Mesothelial cell of epicardium (in vitro differentiated cells): ENCODE data around the gene TMEM82. TPM values are rescaled to one million over a fixed set of nuclear protein-coding genes. Genes with fewer than 3 reads are reported as not detected.

Experiments used
- DNase-seq, 2 experiments: peaks; one replicate each; pipeline ENCODE4 v3.0.0; 2021; ENCODE audit warnings: low spot score in 2 of 2; ENCODE audit not compliant: unreplicated experiment in 2 of 2
- H3K27ac Mint-ChIP-seq: 2 replicates; pipeline ENCODE4 v1.8.0; 2021; ENCODE audit warnings: mixed read lengths
- H3K27me3 Mint-ChIP-seq: 2 replicates; pipeline ENCODE4 v1.8.0; 2021; ENCODE audit warnings: low read depth, mixed read lengths
- H3K36me3 Mint-ChIP-seq: 2 replicates; pipeline ENCODE4 v1.8.0; 2021; ENCODE audit warnings: mixed read lengths
- H3K4me1 Mint-ChIP-seq: 2 replicates; pipeline ENCODE4 v1.8.0; 2021; ENCODE audit warnings: mixed read lengths
- H3K4me3 Mint-ChIP-seq: 2 replicates; pipeline ENCODE4 v1.8.0; 2021; ENCODE audit warnings: mild to moderate bottlenecking, moderate library complexity, mixed read lengths
- H3K9me3 Mint-ChIP-seq: 2 replicates; pipeline ENCODE4 v1.8.0; 2021; ENCODE audit warnings: mixed read lengths
- total RNA-seq: library from RNA; stranded (reverse); gene quantifications from 3 replicates; pipeline ENCODE4 v1.2.1, GENCODE V29; 2021
- TF ChIP-seq, protein P1 (sequence below): fragments of 200-600 bp; sonication (generic); IDR thresholded peaks from one replicate; pipeline ENCODE4 v1.5.0; 2021; ENCODE audit warnings: antibody characterized with exemption; ENCODE audit not compliant: unreplicated experiment

TMEM82 gene
- total RNA-seq, 1 donor from 2014 or later, result not detected

DNA sequence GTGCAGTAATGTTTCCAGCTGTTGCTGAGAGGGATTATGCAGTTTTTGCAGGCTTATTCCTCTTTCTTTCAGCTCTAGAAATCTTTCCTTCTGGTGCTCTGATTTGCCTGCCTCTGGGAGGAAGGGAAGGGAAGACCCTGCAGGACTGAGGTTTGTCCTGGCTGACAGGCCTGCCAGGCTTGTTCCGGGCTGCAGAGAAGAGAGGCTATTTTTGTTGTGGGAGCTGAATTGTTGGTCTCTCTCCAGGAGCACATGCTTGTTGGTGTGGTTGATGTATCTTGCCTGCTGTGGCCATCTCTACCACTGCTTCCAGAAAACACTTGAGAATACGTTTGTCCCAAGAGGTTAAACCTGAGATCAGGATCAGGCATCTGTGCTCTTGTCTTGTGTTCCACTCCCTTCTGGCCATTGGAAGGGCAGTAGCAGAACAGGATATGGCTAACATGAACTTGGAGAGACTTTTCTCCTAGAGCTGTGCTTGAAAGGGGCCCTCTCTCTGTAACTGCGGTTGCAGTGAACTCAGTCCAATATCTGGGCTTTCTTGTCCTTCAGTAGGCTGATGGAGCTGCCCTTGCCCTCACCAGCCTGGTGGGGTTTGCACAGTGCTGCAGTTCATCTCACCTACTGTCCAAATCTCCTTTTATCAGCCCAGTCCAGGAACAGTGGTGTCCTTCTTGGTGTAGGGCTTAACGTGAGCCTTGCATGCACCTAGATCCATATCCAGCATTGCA lies 27.7 kb upstream of the TMEM82 start:
- Mint-ChIP-seq H3K36me3 (peaks cover 18% of the 10 kb centered on the region), H3K4me1 (peaks cover 5% of the 10 kb centered on the region), H3K4me3 (no peak overlapping the region), H3K27ac (peak overlapping the region; percentile 87), H3K9me3 (no peaks in the 10 kb centered on the region), H3K27me3 (no peaks in the 10 kb centered on the region)
- TF ChIP-seq, protein P1, sequence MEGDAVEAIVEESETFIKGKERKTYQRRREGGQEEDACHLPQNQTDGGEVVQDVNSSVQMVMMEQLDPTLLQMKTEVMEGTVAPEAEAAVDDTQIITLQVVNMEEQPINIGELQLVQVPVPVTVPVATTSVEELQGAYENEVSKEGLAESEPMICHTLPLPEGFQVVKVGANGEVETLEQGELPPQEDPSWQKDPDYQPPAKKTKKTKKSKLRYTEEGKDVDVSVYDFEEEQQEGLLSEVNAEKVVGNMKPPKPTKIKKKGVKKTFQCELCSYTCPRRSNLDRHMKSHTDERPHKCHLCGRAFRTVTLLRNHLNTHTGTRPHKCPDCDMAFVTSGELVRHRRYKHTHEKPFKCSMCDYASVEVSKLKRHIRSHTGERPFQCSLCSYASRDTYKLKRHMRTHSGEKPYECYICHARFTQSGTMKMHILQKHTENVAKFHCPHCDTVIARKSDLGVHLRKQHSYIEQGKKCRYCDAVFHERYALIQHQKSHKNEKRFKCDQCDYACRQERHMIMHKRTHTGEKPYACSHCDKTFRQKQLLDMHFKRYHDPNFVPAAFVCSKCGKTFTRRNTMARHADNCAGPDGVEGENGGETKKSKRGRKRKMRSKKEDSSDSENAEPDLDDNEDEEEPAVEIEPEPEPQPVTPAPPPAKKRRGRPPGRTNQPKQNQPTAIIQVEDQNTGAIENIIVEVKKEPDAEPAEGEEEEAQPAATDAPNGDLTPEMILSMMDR, result no peak
- DNase-seq, result no peak

DNA sequence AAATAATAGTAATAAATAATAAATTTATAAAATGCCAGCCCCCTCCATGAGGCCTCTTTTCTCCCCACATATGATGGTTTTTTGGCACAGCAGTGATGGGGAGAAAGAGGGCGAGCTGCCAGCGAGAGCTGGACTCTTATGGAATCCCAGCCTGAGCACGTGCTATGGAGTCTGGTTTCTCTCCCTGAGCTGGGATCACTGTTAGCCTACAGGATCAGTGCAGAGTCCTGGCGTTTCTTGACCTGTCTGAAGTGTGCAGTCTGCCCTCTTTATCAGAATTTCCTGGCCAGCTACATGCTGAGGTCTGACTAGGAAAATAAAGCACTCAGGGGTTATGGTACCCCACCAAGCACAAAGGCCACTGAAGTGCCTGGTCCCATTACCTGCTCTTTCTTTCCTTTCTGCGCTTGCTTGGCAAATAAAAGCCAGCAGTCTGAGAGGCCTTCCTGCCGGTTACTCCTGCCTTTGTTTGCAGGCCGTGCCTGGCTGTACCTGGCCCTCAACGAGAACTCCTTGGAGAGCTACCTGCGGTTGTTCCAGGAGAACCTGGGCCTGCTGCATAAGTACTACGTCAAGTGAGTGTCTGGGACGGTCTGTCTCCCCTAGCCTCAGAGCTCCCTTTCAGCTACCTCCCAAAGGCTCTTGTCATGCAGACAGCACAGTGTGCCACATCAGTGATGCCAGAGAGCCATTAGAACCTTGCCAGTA lies 24.7 kb upstream of the TMEM82 start:
- H3K4me3 Mint-ChIP-seq, result no peak overlapping the region
- TF ChIP-seq, protein P1, result no peak
- H3K36me3 Mint-ChIP-seq, result peaks cover 21% of the 10 kb centered on the region
- no peaks in the 10 kb centered on the region for H3K27me3 Mint-ChIP-seq
- DNase-seq, result no peak
- H3K27ac Mint-ChIP-seq, result no peak overlapping the region
- H3K4me1 Mint-ChIP-seq, result peaks cover 5% of the 10 kb centered on the region
- no peaks in the 10 kb centered on the region for H3K9me3 Mint-ChIP-seq

DNA sequence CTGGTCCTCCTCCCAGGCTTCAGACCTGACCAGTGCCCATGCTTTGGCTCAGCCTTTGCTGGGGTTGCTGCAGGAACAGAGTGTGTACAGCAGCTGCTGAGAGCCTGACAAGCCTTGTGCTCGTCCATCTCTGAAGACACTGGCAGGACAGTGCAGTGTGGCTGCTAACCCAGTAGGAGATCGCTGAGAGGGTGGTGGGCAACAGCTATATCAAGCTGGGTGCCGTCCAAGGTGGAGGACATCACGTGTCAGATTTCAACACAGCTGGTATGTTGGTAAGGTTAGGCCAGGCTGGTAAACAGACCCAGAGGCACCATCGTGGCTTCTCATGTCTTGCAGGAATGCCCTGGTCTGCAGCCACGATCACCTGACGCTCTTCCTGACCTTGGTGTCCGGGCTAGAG lies 24.1 kb upstream of the TMEM82 start:
- TF ChIP-seq, protein P1, result no peak
- Mint-ChIP-seq H3K9me3 (no peaks in the 10 kb centered on the region), H3K27me3 (no peaks in the 10 kb centered on the region), H3K27ac (no peak overlapping the region), H3K4me3 (no peak overlapping the region), H3K36me3 (peaks cover 23% of the 10 kb centered on the region), H3K4me1 (peaks cover 6% of the 10 kb centered on the region)
- DNase-seq, result no peak

DNA sequence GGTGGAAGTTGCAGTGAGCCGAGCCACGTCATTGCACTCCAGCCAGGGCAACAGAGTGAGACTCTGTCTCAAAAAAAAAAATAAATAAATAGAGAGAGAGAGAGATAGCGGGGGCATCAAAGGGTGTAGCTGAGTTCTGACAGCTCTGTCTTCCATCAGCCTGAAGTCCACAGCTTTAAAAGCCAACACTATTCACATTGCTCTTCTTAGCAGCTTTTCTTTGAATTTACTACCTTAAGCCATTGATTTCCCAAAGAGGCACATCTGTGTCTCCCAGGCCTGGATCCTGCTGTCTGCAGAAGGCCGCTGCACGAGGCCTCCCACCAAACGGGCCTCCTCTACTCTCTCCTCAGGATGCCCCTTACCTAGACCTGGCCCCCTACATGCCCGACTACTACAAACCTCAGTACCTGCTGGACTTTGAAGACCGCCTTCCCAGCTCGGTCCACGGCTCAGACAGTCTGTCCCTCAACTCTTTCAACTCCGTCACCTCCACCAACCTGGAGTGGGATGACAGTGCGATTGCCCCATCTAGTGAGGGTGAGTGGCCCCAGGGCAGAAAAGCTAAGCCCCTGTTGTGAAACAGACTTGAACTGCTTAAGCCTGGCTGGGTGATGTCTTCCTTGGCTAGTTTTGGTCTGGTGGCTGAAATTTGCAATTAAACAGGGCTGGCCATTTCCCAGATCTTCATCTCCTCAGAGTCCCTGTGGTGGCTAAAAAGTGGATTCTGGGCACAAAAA lies 22.7 kb upstream of the TMEM82 start:
- DNase-seq, result no peak
- H3K4me3 Mint-ChIP-seq, result no peak overlapping the region
- H3K27ac Mint-ChIP-seq, result no peak overlapping the region
- H3K4me1 Mint-ChIP-seq, result peaks cover 3% of the 10 kb centered on the region
- TF ChIP-seq, protein P1, result no peak
- H3K36me3 Mint-ChIP-seq, result peaks cover 22% of the 10 kb centered on the region
- no peaks in the 10 kb centered on the region for H3K27me3 Mint-ChIP-seq
- H3K9me3 Mint-ChIP-seq, result no peaks in the 10 kb centered on the region

DNA sequence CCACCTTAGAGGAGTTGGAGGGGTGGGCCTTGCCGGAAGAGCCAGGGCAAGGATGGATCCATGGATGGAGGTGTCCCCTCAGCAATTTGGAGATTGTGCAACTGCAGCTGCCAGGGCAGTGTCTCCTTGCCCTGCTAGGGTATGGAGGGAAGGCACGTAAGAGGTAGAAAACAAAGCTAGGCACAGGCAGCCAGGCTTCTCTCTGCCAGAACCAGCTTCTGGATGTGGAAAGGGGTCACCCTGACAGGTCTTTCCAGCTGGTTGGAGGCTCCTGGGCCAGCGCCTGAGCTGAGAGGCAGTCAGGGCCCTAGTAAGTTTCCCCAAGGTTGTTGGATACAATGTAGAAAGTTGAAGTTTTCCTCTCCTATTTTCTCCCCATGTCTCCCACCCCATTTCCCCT lies 21.4 kb upstream of the TMEM82 start:
- Mint-ChIP-seq H3K36me3 (peaks cover 23% of the 10 kb centered on the region), H3K9me3 (no peaks in the 10 kb centered on the region), H3K27ac (no peak overlapping the region), H3K4me3 (no peak overlapping the region), H3K27me3 (no peaks in the 10 kb centered on the region), H3K4me1 (peaks cover 2% of the 10 kb centered on the region)
- TF ChIP-seq, protein P1, result no peak
- DNase-seq, result no peak
